ENCODE measurements around the gene BBS7.

DNA sequence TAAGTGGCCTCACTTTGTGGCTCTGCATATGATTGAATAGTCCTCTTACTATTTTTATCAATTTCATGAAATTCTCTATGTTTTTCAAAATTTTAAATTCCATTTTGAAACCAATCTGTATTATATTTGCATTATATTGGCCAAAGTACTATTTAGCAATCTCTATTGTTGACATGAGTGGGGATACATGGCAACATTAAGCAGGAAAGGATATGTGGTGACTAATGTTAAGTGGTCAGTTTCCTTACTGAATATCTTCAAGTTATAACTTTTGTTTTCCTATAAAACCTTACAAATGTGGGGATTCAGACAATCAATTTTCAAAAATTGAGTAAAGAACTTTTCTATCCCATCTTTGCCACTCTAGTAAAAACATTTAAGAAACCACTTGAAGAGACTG, 10.2 kb downstream of the BBS7 start:
- TF ChIP-seq CTCF (IDR thresholded peaks at IDR 0.05; ENCODE audit: extremely low read depth in 1 of 2, insufficient read depth in 1 of 2, low read depth in 1 of 2, low read length in 2 of 2) (no peak), POLR2A (IDR thresholded peaks at IDR 0.05; ENCODE audit: low read depth, low read length) (no peak), POLR2AphosphoS5 (IDR thresholded peaks at IDR 0.05; ENCODE audit: insufficient read depth, low read depth, low read length) (no peak), MAX (IDR thresholded peaks at IDR 0.05; ENCODE audit: insufficient read depth, insufficient read length) (no peak), EZH2 (IDR thresholded peaks at IDR 0.05; ENCODE audit: borderline replicate concordance, low read depth, low read length, severe bottlenecking) (no peak), FOS (IDR thresholded peaks at IDR 0.05; ENCODE audit: borderline replicate concordance, insufficient read depth, low read length) (no peak), JUN (IDR thresholded peaks at IDR 0.05; ENCODE audit: borderline replicate concordance, insufficient read depth, insufficient read length, low read depth) (no peak), GATA2 (IDR thresholded peaks at IDR 0.05; ENCODE audit: insufficient read depth, insufficient read length, low read depth, low read length) (no peak)
